RWPE2 (cell line): ENCODE results near the gene CST3.

Experiments
- ATAC-seq: fragments of 200-7000 bp; cut with Tn5 transposase; 3 replicates; pipeline ENCODE4 v1.9.1; 2021; ENCODE audit warnings: low read depth
- DNase-seq: peaks from one replicate; pipeline ENCODE4 v3.0.0-alpha.2; 2020; ENCODE audit warnings: low spot score
- H3K27ac ChIP-seq: fragments of 450-650 bp; 2 replicates; pipeline ENCODE4 v1.5.1; 2017; ENCODE audit warnings: mild to moderate bottlenecking; ENCODE audit not compliant: poor library complexity, severe bottlenecking
- H3K27me3 ChIP-seq: fragments of 250-450 bp; sonication (Bioruptor Pico); 2 replicates; pipeline ENCODE4 v1.5.1; 2021; ENCODE audit warnings: mild to moderate bottlenecking, moderate library complexity; ENCODE audit not compliant: insufficient read depth, poor library complexity, severe bottlenecking
- H3K36me3 ChIP-seq: fragments of 250-450 bp; sonication (Bioruptor Pico); 2 replicates; pipeline ENCODE4 v1.5.1; 2020; ENCODE audit warnings: low read depth, mild to moderate bottlenecking, moderate library complexity
- H3K4me1 ChIP-seq: fragments of 250-450 bp; sonication (Bioruptor Pico); 2 replicates; pipeline ENCODE4 v1.5.1; 2021; ENCODE audit warnings: mild to moderate bottlenecking, moderate library complexity; ENCODE audit not compliant: insufficient read depth, poor library complexity, severe bottlenecking
- H3K4me3 ChIP-seq: fragments of 250-450 bp; sonication (Bioruptor Pico); 2 replicates; pipeline ENCODE4 v1.5.1; 2021; ENCODE audit warnings: mild to moderate bottlenecking, moderate library complexity; ENCODE audit not compliant: severe bottlenecking
- H3K9me3 ChIP-seq: fragments of 250-450 bp; sonication (Bioruptor Pico); 2 replicates; pipeline ENCODE4 v1.5.1; 2021; ENCODE audit warnings: mild to moderate bottlenecking, moderate library complexity; ENCODE audit not compliant: severe bottlenecking
- TF ChIP-seq, protein P1 (sequence below): fragments of 450-650 bp; IDR thresholded peaks from one replicate; pipeline ENCODE4 v1.5.1; 2017; ENCODE audit warnings: mild to moderate bottlenecking, moderate library complexity; ENCODE audit not compliant: poor library complexity, severe bottlenecking

The CST3 gene

DNA sequence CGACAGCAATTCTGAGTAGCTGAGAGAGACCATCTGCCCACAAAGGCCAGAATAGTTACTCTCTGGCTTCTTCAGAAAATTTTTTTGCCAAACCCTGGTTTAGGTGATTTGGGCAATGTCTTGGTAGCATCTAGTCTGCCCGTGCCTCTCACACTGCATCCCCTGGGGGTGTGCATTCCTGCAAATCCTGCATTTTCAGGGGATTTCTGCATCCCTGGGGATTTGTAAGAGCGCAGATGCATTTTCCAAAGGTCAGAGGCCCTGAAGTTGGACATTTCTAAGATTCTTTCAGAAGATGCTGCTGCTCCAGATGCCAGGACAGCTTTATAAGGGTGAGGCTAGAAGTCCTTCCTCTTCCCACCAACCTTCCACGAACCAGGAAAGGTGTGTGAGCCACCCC lies 36.0 kb downstream of the CST3 start:
- Histone ChIP-seq H3K27ac (no peak overlapping the region), H3K9me3 (no peaks in the 10 kb centered on the region), H3K27me3 (no peaks in the 10 kb centered on the region), H3K36me3 (no peaks in the 10 kb centered on the region), H3K4me3 (no peak overlapping the region), H3K4me1 (peaks cover 2% of the 10 kb centered on the region)
- no peak for DNase-seq
- TF ChIP-seq, protein P1, sequence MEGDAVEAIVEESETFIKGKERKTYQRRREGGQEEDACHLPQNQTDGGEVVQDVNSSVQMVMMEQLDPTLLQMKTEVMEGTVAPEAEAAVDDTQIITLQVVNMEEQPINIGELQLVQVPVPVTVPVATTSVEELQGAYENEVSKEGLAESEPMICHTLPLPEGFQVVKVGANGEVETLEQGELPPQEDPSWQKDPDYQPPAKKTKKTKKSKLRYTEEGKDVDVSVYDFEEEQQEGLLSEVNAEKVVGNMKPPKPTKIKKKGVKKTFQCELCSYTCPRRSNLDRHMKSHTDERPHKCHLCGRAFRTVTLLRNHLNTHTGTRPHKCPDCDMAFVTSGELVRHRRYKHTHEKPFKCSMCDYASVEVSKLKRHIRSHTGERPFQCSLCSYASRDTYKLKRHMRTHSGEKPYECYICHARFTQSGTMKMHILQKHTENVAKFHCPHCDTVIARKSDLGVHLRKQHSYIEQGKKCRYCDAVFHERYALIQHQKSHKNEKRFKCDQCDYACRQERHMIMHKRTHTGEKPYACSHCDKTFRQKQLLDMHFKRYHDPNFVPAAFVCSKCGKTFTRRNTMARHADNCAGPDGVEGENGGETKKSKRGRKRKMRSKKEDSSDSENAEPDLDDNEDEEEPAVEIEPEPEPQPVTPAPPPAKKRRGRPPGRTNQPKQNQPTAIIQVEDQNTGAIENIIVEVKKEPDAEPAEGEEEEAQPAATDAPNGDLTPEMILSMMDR = no peak
- no peak for ATAC-seq

DNA sequence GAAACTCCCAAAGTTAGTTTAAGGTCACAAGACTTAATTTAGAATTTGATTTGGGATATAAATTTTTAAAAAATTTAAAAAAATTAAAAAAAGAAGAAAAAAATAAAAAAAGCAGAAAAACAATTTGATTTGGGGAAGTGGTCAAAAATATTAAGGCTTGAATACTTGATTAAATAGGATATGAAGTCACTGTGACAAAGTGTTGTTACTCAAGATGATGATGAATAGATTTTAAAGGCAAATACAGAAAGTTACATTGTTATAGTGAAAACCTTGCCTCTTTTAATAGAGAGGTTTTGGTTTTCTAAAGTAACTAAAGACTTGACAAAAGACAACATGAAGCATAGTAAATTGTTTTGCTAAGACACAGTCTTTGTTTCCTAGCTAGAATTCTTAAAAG lies 39.3 kb downstream of the CST3 start:
- Histone ChIP-seq H3K4me3 (no peak overlapping the region), H3K27me3 (no peaks in the 10 kb centered on the region), H3K36me3 (no peaks in the 10 kb centered on the region), H3K4me1 (peaks cover 2% of the 10 kb centered on the region), H3K9me3 (no peaks in the 10 kb centered on the region), H3K27ac (no peak overlapping the region)
- TF ChIP-seq, protein P1 = no peak
- no peak for DNase-seq
- no peak for ATAC-seq

DNA sequence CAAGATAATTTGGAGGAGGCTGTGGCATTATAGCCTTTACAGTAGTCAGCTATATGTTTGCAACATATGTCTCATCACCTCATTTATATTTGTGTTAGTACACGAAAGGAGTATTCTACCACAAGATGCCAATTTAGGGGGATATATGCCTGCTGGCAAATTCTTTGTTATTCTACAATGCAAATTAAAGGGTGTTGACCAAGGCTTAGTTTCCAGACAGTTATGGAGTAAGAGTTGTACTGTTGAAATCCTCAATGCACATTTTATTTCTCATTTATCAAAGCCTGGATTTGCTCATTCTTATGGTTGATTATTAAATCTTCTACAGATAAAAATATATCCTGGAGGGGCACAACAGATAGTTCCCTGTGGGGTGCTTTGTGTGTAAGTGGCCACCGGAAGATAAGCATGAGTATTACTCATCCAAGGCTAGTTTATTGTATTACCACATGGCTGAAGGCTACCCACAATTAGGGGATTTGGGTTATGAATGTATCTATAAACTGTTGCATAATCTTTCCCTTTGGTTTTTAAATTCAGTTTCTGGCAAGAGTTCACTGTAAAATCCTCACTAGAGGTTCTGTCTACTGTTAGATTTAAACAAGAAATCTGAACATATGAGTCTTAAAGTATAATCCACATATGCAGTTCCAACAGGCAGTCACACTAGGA lies 41.0 kb downstream of the CST3 start:
- no peak for DNase-seq
- H3K27me3 ChIP-seq = no peaks in the 10 kb centered on the region
- no peak overlapping the region for H3K27ac ChIP-seq
- H3K9me3 ChIP-seq = no peaks in the 10 kb centered on the region
- no peak overlapping the region for H3K4me3 ChIP-seq
- no peaks in the 10 kb centered on the region for H3K36me3 ChIP-seq
- TF ChIP-seq, protein P1 = no peak
- peak; percentile 72 for ATAC-seq
- H3K4me1 ChIP-seq = peaks cover 2% of the 10 kb centered on the region

DNA sequence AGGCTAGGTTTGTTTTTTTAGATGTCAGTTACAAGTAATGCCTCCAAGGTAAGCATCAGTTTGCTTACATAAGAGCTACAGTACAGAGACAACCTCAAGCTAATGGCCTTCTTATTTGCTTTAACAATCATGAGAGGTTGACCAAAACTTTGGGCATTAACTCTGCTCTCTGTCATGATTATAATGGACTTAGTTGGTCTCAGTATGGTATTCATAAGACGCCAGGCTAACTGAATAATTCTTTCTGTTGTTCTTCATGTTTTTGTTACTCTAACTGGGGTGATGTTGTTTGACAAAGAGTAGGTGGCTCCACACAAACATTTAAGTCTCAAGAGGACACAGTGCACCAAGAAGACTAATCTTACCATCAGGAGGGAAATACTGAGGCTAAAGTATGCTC lies 41.8 kb downstream of the CST3 start:
- ATAC-seq = no peak
- H3K9me3 ChIP-seq = no peaks in the 10 kb centered on the region
- no peak overlapping the region for H3K27ac ChIP-seq
- no peak for DNase-seq
- peaks cover 2% of the 10 kb centered on the region for H3K4me1 ChIP-seq
- H3K27me3 ChIP-seq = no peaks in the 10 kb centered on the region
- H3K4me3 ChIP-seq = no peak overlapping the region
- H3K36me3 ChIP-seq = no peaks in the 10 kb centered on the region
- TF ChIP-seq, protein P1 = no peak

DNA sequence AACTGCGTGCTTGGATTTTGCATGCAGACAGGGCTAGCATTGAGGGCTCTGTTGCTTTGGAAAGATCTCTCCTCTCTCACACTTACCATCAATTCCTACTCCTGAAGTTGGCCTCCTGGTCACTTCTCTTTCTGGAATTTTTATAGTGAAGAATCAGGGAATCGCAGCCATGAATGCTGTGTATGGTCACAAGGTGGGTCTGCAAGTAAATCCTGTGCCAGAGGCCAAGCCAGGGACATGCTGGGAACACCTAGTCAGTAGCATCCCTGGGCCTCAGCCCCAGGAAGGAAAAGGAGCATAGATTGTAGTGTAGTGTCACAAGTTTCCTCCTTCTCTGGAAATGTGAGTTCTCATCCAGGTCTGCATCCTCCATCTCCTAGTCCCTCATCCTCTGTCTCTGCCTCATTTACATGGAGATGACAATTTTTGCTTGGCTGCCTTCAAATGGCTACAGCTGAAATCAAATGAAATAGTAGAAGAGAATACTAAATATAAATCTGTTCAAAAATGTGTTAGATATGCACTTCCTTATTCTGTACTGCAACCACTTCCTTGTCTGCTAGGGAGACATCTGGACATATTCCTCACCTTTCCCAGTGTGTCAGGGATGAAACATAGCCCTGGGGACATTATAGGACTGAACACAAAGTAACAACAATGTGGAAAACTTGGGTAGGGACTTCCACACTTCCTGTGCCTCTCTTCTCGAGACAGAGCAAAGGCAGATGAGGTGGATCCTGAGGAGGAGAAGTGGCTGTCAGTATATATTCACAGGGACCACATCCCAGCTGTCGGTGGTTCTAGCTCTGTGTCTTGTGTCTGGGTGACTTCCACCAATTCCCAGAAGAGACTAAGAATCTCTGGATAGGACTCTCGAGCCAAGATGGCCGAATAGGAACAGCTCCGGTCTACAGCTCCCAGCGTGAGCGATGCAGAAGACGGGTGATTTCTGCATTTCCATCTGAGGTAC lies 49.0 kb downstream of the CST3 start:
- Histone ChIP-seq H3K36me3 (no peaks in the 10 kb centered on the region), H3K4me3 (no peak overlapping the region), H3K4me1 (peaks cover 27% of the 10 kb centered on the region), H3K27me3 (no peaks in the 10 kb centered on the region), H3K27ac (no peak overlapping the region), H3K9me3 (no peaks in the 10 kb centered on the region)
- no peak for ATAC-seq
- TF ChIP-seq, protein P1 = no peak
- DNase-seq = no peak
